GM12892 (cell line): ENCODE data around the gene CAMTA1.

Experiments
- DNase-seq: peaks from one replicate; pipeline ENCODE4 v3.0.0; 2011; ENCODE audit not compliant: insufficient read length
- FAIRE-seq: peaks from 2 replicates; lab custom pipeline; 2011; peaks lifted over from hg19 to GRCh38; lab: Jason Lieb, UNC
- POLR2A ChIP-seq: IDR thresholded peaks from 2 replicates; pipeline ENCODE4 v1.6.1; 2011; ENCODE audit warnings: low read depth, low read length, control low read depth
- POLR2AphosphoS5 ChIP-seq: IDR thresholded peaks from 2 replicates; pipeline ENCODE4 v1.6.1; 2011; ENCODE audit warnings: low read depth, low read length, control low read depth
- TAF1 ChIP-seq: IDR thresholded peaks from 2 replicates; pipeline ENCODE4 v1.6.1; 2011; ENCODE audit warnings: low read depth, mild to moderate bottlenecking, control low read depth, low read length, borderline replicate concordance

CAMTA1 gene

GRCh38 chr1:7454052-7454815 lies 669.0 kb downstream of the CAMTA1 start:
- DNase-seq (no peak), FAIRE-seq (no peak)

DNA sequence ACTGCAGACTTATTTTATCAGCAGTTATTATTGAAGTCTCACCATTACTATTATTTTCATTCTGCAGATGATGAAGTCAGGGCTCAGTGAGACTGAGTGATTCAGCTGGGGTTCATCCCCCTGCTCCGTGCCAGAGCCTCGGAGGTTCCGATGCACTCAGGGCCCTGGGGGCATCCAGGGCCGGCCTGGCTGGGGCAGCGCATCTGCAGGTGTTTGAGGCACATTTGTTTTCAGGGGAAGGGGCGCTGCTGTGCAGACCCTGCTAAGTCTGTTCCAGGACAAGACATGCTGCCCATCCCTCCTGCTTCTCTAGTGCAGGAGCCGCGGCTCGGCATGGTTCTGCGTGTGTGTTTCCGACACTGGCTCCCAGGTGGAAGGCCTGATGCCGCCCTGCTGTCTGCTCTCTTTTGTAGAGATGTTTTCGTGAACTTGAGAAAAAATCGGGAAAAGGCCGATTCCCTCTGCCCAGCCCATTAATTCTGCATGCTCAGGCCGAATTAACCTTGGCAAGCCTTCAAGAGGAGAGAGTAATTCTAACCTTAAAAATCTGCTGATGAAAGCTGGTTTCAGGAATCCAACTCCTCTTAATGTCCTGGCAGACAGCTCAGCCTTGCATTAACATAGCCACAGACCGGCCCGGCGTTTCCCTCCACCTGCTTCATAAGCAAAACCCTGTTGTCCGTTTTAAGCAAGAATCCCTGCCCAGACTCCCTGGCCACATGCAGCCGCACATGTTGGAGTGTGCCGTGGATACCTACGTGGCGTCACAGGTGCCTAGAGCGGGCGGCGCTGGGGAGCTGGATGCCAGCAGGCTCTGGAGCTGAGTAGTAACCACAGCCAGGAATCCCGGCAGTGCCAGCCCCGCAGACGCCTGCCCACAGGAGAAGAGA lies 669.9 kb downstream of the CAMTA1 start:
- FAIRE-seq (no peak), DNase-seq (no peak)
- no peak for TF ChIP-seq POLR2AphosphoS5
- no peak for TF ChIP-seq TAF1
- TF ChIP-seq POLR2A: no peak

More at GRCh38 chr1:7454052-7454815, 669.0 kb downstream of the CAMTA1 start:
- TF ChIP-seq POLR2A: no peak

DNA sequence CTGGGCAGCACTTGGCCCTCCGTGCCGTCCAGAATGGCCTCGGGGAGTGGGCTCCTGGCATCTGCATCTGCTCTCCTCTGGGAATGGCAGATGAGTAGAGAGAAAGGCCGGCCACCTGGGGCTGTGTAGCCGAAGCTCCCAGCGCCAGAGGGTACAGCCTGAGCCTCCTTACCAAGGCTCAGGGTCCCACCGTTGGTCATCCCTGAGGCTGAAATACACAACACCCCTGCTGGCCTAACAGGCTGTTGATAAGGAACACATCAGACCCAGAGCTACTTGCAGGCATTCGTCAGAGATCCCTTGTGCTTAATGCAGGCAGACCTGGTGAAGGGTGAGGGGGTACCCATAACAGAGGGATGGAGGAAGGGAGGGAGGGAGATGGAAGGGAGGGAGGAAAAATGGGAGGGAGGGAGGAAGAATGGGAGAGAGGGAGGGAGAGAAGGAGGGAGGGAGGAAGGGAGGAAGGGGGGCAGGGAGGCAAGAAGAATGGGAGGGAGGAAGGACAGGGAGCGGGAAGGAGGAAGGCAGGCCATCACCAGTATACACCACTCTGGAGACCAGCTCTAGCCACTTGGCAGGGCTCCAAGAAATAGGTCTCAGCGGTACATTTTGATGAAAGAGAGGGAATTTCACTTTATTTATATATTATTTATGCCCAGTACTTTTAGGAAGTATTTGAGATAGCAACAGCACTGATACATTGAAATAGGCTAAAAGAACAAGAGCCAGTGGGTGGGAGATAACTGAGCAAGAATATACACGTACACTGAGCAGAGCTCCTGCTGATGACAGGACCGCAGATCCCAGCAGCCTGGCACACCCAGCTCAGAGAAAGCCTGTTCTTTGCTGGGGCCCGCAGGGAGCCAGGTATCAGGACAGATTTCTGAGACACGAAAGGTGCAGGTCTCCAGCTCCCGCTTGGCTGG lies 670.8 kb downstream of the CAMTA1 start:
- DNase-seq: no peak
- no peak for FAIRE-seq
- TF ChIP-seq POLR2A (no peak), TAF1 (no peak)

DNA sequence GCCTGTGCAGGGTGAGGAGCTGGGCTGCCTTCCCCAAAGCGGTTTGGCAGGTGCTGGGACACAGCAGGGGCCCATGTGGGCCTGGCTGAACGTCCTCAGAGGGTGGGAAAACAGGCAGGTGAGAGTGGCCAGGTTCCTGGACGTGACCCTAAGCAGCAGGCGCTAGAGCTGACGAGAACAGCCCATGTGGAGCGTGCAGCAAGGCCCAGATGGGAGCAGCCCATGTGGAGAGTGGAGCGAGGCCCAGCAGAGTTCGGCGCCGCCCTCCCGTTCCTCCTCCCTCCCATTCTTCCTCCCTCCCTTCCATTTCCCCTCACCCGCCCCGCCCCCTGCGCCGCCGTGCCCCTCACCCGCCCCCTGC lies 671.4 kb downstream of the CAMTA1 start:
- no peak for TF ChIP-seq POLR2AphosphoS5
- no peak for TF ChIP-seq POLR2A
- TF ChIP-seq TAF1: no peak
- no peak for FAIRE-seq
- DNase-seq: no peak

- TF ChIP-seq POLR2A (no peak), POLR2AphosphoS5 (no peak), TAF1 (no peak)
- DNase-seq: no peak
- no peak for FAIRE-seq
Observed at GRCh38 chr1:7457811-7458210, 672.6 kb downstream of the CAMTA1 start.

DNA sequence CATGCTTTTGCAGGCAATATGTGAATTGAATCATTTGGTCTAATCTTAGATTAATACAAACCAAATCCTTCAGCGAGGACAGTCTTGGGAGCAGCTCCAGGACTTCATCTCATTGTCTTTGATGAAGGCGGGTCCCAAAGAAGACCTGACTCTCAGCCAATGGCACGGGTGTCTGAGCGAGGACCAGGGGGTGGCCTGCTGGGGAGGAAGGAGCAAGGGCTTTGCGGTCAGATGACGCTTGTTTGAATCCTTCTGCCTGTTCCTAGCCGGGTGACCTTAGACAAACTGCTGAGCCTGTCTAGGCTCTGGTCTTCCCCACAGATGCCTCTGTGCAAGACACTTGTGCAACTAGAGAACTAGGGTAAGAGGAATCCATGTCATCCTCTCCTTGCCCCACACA lies 673.7 kb downstream of the CAMTA1 start:
- DNase-seq: no peak
- TF ChIP-seq TAF1: no peak
- no peak for TF ChIP-seq POLR2A
- TF ChIP-seq POLR2AphosphoS5: no peak
- no peak for FAIRE-seq

- TF ChIP-seq TAF1 (no peak), POLR2A (no peak), POLR2AphosphoS5 (no peak)
- DNase-seq (no peak), FAIRE-seq (no peak)
Observed at GRCh38 chr1:7459914-7460313, 674.7 kb downstream of the CAMTA1 start.

GRCh38 chr1:7460807-7461206 lies 675.6 kb downstream of the CAMTA1 start:
- no peak for TF ChIP-seq POLR2A
- no peak for TF ChIP-seq TAF1
- TF ChIP-seq POLR2AphosphoS5: no peak
- DNase-seq: no peak
- no peak for FAIRE-seq

GRCh38 chr1:7462617-7463016 lies 677.4 kb downstream of the CAMTA1 start:
- FAIRE-seq: no peak
- TF ChIP-seq TAF1: no peak
- TF ChIP-seq POLR2AphosphoS5: no peak
- no peak for TF ChIP-seq POLR2A
- DNase-seq: no peak

GRCh38 chr1:7463526-7463925 lies 678.3 kb downstream of the CAMTA1 start:
- FAIRE-seq: no peak
- no peak for DNase-seq

DNA sequence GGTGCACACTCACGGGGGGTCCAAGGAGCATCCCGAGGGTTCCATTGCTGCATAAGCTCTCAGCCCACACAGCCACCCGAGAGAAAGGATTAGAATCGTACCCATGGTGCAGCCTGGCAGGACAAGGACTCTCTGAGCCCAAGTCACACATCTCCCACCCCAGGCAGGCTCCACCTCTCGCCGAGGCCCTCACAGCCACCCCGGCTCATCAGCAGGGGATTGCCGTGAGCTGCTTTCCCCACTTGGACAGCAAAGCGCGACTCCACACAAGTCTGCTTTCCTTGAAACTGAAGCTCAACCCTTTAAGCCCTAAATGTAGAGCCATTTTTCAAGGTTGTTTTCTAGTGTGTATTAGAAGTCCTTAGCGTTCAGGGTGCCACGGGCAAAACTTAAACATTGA lies 679.5 kb downstream of the CAMTA1 start:
- no peak for FAIRE-seq
- TF ChIP-seq TAF1 (no peak), POLR2A (no peak), POLR2AphosphoS5 (no peak)
- no peak for DNase-seq

More at GRCh38 chr1:7463526-7463925, 678.3 kb downstream of the CAMTA1 start:
- TF ChIP-seq POLR2AphosphoS5: no peak
